ENCODE measurements around the gene MICAL1.
A peak's percentile ranks its signal among the peaks of the same experiment; 100 is the strongest.
"Not testable (repeated sequence)": the region's sequence is repeated elsewhere in the genome, so short reads cannot be mapped to it uniquely, and the experiment has no call there.

MICAL1 gene

DNA sequence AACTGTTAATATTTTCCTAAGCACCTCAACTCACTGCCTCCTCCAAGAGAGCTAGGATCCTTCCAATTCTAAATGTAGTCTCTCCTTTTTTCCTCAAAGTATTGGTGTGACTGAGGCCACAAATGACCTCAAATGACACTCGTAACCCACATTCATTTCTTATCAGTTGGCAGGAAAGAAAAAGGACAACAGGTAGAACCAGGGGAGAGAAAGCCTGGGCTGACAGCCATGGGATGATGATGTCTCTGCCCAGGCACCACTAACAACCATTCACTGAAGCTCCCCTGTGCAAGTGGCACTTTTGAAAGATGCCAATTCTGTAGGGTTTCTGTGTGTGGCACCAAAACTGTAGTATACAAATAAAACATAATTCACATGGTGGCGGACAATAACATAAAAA is 20.1 kb upstream of the MICAL1 start:
- no peak for DNase-seq

DNA sequence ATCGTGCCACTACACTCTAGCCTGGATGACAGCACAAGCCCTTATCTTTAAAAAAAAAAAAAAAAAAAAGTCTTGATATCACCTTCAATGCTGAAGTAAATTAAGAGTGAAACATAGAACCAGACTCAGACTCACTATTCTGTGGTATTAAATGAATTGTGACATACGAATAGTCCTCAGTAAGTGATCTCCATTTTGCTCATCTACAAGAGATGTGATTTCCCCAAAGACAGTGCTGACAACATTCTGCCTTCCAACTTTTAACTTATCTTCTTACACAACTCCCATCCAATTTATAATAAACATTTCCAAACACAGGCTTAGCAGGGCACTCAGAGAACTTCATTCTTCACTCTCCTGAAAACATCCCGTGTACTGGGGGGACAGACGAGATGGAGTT is 19.4 kb upstream of the MICAL1 start:
- no peak for DNase-seq

DNA sequence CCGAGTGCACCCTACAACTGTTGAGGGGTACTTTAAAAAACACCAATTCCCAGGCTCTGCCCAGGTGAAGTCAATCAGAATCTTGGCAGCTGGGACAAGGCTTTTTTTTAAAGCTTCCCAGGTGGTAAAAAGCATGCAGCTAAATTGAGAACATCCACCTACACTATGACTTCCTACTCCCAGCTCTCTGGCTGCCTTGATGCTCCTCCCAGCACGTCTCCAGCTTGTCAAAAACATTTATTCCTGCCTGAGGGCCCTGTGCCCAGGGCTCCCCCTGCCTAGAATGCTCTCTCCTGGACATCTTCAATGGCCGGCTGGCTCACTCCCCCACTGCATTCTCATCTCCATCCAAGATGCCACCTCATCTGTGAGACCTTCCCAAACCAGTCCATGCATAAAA is 17.5 kb upstream of the MICAL1 start:
- DNase-seq: no peak

DNA sequence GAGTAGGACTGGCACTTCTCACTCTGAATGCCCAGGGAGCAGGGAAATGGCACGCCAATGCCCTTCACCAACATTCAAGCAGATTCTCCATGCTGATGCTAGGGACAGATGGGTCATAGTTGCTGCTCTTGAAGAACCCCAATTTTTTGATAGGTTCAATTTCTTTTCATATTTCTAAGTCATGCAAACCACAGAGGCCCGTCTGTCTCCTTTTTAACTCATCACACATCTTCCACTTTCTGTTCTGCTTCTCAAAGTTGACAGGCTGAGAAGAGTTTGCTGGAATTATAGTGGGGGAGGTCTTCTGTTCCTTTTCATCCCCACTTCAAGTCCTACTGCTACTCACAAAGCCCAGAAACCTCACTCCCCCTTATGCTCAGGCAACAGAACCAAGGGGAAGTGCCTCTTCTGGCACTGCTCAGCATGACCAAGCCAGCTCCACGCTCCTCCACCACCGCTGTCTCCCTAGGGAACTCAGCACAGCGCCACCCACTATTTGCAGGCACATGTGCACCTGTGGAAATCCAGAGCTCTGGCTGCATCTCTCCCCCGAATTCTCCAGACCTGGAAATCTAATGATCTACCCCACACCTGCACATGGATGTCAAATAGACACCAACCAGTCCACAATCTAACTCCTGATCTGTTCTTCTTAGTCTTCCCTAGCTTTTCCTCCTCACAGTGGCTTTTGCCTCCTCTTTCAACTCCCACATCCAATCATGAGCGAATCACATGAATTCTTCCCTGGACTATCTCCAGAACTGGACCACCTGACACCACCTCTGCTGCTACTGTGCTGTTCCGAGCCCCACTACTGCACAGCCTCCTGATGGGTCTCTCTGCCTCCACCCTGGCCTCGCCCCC is 16.8 kb upstream of the MICAL1 start:
- DNase-seq: peak in 1 of 4 experiments; percentile 13

DNA sequence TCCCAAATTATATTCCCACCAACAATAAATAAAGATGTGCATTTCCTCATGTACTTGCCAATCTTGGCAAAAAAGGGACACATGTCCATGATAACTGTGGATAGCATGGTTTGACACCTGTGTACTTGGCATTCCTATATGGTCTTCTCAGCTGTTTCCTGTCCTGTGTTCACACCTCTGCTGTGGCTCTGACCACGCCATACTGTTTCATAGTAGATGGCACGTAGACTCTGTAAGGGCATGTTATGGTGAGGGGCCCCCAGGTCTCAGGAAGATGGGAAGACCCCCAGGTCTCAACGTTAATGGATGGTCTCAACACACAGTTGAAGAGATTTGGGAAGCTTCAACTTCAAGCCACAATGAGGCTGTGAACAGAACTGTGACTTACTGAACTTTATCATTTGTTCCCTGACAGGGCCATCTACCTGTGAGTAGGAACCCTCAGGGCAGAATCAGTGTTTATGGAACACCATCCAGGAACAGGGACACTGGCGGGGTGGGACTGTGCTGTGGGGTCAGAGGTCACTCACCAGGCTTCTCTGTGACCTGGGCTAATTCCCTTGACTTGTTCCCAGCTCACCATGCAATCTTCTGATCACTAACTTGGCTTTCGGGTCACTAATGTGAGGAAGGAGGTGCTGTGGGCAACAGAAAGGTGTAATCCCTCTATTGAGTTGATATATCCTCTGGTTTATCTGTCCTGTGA is 15.7 kb upstream of the MICAL1 start:
- no peak for DNase-seq

DNA sequence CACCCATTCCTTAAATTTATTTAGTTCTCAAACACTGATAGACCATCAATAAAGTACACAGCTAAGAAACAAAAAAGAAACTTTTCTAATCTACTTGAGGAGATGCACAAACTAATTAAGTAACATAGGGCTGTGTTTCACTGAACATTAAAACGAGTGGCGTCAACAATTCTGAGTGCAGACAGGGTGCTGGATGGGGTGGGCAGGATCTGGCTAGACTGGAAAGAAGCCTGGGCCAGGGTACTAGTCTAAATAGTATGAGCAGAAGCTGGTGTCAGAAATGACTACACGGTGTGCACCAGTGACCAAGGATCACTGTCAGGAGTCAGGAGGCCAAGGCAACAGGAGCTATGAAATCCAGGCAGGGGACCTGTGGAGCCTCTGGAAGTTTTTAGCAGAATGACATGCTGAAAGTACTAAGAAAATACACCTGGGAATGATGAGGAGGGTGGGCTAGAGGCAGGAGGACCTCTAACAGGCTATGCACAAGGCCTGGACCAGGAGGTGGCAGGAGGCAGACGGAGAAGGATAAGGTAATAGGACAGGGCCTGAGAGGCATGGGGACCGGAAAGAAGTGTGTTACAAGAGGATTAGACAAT is 14.1 kb upstream of the MICAL1 start:
- no peak for DNase-seq

DNA sequence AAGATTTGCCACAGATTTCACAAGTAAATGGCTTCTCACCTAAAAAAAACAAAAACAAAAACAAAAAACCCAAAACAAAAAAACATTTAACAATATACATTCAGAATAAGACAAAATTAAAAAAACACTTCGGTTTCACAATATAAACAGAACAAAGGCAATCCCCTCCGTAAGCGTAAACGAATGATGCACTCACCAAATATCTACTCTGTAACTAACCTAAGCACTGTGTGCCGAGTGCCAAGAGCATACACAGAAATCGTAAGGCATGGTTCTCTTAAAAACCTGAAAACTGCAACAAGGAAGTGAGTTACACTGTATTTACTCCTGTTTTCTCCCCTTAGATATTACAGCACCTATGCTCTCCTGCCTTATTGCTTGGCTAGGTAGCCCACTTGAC is 12.1 kb upstream of the MICAL1 start:
- DNase-seq: no peak

DNA sequence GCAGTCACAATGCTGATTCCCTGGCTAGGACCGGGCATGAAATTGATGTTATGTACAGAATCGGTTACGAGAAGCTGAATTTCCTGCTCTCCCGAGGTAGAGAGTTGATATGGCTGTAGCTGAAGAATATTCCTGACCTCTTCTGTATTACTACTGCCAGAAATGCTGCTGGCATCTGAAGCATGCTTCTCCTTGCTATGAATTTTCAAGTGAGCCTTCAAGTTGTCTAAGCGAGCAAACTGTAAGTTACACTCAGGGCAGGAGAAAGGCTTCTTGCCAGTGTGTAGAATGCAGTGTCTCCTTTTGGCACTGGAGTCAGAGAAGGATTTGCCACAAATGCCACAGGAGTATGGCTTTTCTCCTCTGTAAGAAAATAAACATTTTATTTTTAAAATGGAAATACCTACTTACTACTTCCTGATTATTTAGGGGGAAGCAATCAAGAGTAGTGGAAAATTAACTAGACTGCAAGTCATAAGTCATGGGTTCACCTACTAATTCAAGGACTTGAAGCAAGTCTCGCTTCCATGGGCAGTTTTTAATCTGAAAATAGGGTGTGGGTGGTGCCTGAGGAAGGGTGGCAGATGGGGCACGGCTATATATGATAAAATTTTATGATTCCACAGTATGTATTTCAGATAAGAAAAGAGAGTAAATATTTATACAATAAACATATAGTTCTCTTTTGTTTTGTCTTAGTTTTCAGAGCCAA is 10.8 kb upstream of the MICAL1 start:
- no peak for DNase-seq

DNA sequence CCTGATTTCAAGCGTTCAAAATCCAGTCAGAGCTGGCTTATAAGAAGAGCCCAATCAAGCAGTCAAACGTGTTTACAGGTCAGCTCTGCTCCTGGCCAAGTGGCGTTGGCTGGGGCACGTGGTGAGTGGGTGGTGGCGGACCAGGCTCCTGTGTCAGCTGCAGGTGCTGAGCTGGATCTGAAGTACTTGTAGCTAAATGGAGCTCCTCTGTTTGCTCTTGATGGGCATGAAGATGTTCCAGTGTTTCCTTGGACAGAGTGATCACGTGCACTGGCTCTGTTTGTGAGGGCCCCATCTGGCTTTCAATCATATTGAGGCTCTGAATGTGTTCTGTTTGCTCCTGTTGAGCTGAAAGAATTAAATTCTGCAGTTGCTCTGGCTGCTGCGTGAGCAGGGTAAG is 10.2 kb upstream of the MICAL1 start:
- DNase-seq: no peak

DNA sequence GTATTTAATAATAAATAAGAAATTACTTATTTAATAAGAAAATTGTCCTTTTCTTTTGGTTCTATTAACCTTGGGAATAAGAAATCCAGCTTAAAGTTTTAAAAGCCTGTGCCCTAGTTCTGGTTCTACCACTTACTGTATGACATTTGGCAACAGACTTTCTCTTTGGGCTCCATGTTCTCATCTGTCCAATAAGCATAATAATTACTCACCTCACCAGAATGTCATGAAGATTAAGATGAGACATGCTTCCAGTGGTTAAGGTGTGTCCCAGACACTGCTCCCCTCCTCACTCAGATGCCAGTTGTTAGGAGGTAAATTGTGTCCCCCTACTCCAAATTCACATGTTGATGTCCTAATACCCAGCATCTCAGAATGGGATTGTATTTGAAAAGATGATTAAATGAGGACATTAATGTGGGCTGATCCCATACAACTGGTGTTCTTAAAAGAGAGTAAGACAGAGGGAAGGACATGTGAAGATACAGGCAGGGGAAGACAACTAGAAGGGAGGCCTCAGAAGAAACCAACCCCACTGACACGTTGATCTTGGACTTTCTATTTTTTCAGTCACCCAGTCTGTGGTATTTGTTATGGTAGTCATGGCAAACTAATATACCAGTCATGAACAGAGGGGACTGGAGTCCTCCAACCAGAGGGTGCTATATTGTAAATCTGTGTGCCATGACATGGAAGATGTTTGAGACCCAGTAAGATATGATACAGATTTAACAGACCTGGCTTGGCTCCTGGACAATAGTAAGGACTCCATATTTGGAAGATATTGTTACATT is 6.4 kb upstream of the MICAL1 start:
- no peak for DNase-seq

DNA sequence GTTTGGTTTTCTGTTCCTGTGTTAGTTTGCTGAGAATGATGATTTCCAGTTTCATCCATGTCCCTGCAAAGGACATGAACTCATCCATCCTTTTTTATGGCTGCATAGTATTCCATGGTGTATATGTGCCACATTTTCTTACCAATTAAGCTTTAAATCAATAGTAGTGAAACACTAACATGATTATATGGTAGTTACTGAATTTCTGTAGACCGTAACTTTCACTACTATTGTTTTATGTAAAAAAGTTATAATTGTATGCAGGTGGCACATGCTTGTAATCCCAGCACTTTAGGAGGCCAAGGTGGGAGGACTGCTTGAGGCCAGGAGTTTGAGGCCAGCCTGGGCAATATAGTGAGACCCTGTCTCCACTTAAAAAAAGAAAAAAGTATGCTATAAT is 5.6 kb upstream of the MICAL1 start:
- not testable (repeated sequence) for DNase-seq

DNA sequence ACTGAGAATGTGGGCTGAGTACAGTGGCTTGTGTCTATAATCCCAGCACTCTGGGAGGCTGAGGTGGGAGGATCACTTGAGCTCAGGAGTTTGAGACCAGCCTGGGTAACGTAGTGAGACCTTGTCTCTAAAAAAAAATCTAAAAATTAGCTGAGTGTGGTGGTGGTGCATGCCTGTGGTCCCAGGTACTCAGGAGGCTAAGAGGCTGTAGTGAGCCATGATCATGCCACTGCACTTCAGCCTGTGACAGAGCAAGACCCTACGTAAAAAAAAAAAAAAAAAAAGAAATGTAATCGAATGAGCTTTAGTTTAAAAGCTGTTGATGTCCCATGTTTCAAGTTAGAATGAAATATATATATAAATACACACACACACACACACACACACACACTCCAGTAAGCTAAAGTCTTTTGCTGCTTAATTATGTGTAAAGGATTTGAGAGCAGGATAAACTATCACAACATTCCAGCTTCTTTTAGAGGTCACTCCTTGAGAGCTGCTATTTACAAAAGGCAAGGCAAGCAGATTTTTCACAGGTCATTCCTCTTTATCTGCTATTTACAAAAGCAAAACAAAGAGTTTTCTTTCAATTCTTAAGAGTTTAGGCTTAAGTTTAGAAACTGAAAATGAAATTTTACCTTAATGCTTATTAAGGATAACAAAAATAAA is 4.7 kb upstream of the MICAL1 start:
- no peak for DNase-seq

DNA sequence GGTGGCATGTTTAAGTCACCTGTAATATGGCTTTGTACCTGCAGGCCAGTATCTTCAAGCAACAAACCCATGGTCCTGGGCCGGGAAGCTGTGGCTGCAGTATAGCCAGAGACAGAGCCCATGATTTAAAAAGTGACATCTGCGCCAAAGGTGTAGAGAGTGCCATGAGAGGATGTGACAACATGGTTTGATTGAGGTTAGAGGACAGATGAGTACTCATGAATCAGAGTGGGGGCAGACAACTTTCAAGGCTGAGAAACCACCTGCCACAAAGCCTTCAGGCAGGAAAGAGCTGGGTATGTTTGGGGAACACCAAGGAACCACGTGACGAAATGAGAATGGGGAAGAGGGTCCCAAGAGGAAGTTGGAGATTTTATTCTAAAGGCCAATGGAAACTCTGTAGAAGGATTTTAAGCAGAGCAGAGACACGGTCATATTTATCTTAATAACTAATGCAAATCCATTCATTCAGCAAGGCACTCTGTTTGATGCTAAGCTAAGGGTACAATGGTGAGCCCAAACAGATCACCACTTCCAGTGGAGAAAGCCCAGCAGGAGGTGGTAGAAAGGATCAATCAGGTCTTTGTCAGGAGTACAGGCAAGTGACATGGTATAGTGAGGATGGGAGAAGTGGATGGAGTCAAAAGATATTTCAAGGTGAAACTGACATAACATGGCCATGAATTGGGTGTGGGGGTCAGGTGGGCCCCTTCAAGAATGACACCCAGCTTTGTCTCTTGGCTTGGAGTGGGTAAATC is 3.4 kb upstream of the MICAL1 start:
- DNase-seq: peak; percentile 71 to 91 (median 82)

DNA sequence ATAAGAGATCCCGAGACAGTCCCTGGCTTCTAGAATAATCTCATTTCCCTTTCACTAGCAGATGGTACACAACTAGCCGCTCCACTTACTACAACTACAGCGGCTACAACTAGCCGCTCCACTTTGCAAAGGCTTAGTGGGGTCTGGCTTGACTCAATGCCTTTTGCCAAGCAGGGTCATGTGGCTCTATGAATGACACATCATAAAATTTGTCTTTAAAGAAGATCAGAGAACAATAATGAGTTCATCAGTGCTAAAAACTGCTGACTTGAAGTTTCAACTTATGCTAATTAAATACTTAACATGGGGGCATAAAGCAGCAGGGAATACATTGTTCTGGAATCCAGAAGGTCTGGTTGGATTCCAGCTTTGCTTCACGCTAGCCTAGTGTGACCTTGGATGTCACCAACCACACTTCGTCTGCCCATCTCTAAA is 2.0 kb upstream of the MICAL1 start:
- no peak for DNase-seq

DNA sequence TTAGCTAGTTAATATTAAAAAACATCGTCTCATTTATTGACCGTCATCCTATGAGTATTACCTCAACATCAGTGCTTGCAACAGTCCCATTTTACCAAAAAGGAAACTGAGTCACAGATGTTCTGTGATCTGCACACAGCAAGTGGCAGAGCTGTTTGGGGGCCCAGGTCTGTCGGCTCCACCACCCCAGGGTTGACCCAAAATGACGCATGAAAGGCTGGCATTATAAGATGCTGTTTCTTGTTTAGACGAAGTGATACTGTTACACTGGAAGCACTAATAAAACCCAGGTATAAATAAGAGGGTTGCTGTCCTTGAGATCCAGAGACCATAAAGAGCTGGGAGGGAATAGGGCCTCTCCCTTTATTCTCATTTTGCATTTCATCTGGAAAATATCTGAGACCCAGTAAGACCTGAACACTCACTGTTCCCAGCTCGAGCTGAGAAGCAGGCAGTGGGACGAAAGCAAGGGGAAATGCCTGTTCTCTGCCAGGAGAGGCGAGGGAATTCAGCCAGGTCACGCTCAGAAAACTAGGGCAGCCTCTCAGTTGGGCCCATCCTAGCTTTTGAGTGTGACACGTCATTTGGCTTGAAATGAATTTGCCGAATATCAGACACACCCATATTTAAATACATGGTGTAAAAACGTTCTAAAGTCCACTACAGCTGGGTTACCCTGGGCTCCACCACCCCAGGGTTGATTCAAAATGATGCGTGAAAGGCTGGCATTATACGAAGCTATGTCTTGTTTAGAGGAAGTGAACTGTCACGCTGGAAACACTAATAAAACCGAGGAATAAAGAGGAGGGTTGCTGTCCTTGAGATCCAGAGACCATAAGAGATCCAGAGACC is 1.4 kb upstream of the MICAL1 start:
- peak in 1 of 4 experiments; percentile 27 for DNase-seq

DNA sequence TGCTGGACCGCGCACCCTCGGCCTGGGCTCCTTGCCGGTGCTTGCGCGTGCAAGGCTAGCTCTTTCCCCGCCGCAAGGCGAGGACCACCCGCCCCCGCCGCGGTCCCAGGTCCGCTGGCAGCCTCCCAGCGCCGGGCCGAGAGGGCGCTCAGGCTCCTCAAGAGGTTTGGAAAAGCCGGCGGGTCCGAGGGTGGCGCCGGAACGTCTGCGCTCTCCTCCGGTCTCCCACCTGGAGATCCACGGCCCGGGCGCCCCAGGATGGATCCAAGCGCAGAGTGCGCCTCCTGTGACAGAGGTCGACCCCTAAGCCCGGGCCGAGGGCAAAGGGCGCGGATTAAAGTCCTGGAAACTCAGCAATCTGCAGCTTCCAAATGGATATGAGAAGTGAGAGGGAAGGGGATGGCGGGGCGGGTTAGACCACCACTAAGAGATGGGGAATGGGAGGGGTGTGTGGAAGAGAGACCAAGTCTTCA is 575 bp upstream of the MICAL1 start:
- DNase-seq: no peak

DNA sequence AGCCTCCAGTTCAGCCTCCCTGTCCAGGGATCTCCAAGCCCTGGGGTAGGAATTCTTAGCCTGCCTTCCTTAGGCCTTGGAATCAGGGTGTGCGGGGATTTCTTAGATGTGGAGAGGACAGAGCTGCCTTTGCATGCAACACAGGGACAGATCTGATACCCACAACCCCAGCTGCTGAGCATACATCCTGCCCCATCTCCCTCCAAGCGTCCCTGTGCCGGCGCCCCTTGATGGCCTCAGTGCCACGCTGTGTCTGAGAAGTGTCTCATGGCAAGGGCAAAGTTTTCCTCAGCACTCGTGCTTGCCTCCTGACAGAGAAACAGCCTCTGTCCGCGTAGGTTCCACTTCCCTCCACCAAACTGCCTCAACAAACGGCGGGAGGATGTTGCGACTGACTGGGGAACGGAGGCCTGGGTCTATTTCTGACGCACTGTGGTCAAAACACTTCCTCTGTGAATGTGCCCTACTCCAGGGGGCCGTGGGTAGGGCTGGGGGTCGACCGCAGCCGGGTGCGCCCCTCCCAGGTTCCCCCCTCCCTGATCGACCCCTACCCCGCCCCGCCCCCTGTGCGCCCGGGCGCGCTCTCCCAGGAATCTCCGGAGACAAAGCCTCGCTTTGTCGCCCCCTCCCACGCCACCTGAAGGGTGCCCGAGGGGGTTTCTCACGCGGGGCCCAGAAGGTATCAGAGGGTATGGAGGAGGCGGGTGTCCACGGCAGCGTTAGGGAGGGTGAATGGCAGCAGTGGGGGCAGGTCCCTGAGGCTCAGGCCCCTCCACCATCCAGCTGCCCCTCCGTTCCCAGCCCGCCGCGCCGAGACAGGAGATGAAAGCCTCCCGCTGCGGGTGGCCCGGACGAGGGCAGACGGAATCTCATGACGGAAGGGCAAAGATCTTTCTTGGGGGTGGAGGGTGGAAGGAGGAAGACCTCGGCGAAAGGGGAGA is 806 bp downstream of the MICAL1 start:
- DNase-seq: peak; percentile 90 to 94 (median 92)

All from suppressor macrophage (primary cell).